Bronchial epithelial cell (primary cell): ENCODE results near the gene GLUD1. TPM values are rescaled to one million over a fixed set of nuclear protein-coding genes. Genes with fewer than 3 reads are reported as not detected.
"Not testable (repeated sequence)": the region's sequence is repeated elsewhere in the genome, so short reads cannot be mapped to it uniquely, and the experiment has no call there.

Experiments used
- DNase-seq: peaks from one replicate; pipeline ENCODE4 v3.0.0-alpha.2; 2010; ENCODE audit warnings: low read depth
- FAIRE-seq: peaks from 2 replicates; lab custom pipeline; 2011; peaks lifted over from hg19 to GRCh38; lab: Jason Lieb, UNC
- H3K27me3 ChIP-seq: 2 replicates; pipeline ENCODE4 v1.5.1; 2011; ENCODE audit warnings: low read length; ENCODE audit not compliant: control insufficient read depth, insufficient read depth
- H3K36me3 ChIP-seq: 2 replicates; pipeline ENCODE4 v1.5.1; 2011; ENCODE audit warnings: low read length; ENCODE audit not compliant: control insufficient read depth, insufficient read depth
- H3K4me3 ChIP-seq: 2 replicates; pipeline ENCODE4 v1.5.1; 2011; ENCODE audit warnings: mild to moderate bottlenecking, low read depth, low read length, control low read depth
- total RNA-seq: library from RNA; depleted of rRNA; stranded (reverse); fragments of >200 nt; gene quantifications from 2 replicates; pipeline ENCODE4 v1.2.1, GENCODE V29; 2014
- TF ChIP-seq, protein P1 (sequence below): IDR thresholded peaks from 2 replicates; pipeline ENCODE4 v1.5.1; 2011; ENCODE audit warnings: mild to moderate bottlenecking, moderate library complexity, low read length, control low read depth, inconsistent platforms; ENCODE audit not compliant: insufficient read depth, severe bottlenecking

Gene GLUD1
- total RNA-seq, 1 donor from 2014 or later = 225 TPM

- FAIRE-seq = no peak
- TF ChIP-seq, protein P1, sequence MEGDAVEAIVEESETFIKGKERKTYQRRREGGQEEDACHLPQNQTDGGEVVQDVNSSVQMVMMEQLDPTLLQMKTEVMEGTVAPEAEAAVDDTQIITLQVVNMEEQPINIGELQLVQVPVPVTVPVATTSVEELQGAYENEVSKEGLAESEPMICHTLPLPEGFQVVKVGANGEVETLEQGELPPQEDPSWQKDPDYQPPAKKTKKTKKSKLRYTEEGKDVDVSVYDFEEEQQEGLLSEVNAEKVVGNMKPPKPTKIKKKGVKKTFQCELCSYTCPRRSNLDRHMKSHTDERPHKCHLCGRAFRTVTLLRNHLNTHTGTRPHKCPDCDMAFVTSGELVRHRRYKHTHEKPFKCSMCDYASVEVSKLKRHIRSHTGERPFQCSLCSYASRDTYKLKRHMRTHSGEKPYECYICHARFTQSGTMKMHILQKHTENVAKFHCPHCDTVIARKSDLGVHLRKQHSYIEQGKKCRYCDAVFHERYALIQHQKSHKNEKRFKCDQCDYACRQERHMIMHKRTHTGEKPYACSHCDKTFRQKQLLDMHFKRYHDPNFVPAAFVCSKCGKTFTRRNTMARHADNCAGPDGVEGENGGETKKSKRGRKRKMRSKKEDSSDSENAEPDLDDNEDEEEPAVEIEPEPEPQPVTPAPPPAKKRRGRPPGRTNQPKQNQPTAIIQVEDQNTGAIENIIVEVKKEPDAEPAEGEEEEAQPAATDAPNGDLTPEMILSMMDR = no peak
- DNase-seq = peak; percentile 34
- H3K27me3 ChIP-seq = no peaks in the 10 kb centered on the region
- H3K4me3 ChIP-seq = peak overlapping the region; percentile 82
- H3K36me3 ChIP-seq = peaks cover 4% of the 10 kb centered on the region
These were observed 2.2 kb downstream of the GLUD1 start for GRCh38 chr10:87092376-87092860.

DNA sequence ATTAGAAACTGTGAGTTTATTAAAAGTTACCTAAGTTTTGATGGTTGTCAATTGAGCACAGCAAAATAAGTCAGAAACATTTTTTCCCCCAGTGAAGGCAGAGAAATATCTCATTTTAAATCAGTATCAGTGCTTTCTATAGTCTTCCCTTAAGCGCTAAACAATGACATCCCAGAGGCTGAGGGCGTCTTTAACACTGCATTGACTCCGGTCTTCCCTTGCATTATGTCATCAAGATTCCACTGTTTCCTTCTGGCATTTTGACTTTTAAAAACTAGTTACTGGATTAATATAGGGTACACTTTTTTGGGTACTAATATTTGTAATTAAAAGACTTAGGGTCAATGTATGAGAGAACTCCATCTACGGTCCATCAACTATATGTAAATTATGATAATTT is 3.9 kb downstream of the GLUD1 start:
- Histone ChIP-seq H3K4me3 (no peak overlapping the region), H3K36me3 (peaks cover 6% of the 10 kb centered on the region), H3K27me3 (no peaks in the 10 kb centered on the region)
- TF ChIP-seq, protein P1 = no peak
- DNase-seq (no peak), FAIRE-seq (no peak)

DNA sequence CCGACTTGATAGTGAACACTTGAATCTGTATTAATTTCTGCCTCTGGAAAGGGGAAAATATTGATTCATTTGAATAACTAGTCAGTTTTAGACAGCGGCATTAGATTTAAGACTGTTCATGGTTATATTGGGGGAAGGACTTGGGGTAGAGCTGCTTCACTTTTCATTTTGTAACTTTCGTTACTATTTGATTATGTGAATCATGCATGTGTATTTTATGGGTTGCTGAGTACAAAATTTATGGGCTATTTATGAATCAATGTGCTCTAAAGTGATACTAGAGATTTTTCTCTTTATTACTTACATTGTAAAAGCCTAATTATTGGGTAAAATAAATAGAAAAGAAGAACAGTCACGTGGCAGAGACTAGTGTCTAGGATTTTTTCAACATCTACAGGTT is 4.9 kb downstream of the GLUD1 start:
- no peaks in the 10 kb centered on the region for H3K27me3 ChIP-seq
- TF ChIP-seq, protein P1 = no peak
- DNase-seq = no peak
- no peak for FAIRE-seq
- peaks cover 6% of the 10 kb centered on the region for H3K36me3 ChIP-seq
- H3K4me3 ChIP-seq = no peak overlapping the region

DNA sequence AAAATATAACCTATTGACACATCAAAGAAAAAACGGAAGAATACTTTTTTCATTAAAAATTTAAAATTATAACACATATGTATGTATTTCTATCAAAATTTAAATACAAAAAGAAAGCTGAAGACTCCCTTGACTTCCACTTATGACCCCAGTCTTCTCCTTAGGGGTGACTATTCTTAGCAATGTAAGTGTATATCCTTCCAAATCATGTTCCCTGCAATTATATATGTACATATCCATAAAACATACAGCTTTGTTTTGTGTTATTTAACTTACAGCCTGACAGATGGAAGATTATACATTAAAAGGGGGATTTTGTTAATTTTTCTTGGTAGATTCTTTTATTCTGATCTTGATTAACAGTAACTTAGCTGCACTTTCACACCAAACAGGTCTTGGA is 9.1 kb downstream of the GLUD1 start:
- H3K4me3 ChIP-seq = no peak overlapping the region
- no peaks in the 10 kb centered on the region for H3K27me3 ChIP-seq
- TF ChIP-seq, protein P1 = no peak
- FAIRE-seq = no peak
- DNase-seq = no peak
- H3K36me3 ChIP-seq = peaks cover 6% of the 10 kb centered on the region

DNA sequence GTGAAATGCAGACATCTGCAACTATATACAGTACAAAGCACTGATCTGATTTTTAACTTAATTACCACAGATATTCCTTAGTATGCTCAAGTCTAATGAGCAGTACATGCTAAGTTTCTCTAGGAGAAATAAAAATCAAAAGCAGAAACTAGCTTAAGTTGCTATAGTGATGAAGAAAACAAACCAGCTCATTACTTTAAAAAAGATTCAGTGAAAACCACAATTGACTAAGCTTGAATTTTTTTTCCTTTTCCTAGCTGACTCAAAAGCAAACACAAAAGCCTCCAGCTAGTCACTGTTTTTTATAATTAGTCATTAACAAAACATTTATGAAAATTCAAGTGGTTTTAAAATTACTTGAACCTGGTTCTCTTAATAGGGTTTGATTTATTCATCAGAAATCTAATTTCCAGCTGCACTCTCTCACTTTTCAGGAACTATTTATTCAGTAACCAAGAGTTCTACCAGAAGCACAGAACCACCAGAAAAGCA is 10.3 kb downstream of the GLUD1 start:
- not testable (repeated sequence) for H3K4me3 ChIP-seq, H3K36me3 ChIP-seq, H3K27me3 ChIP-seq, FAIRE-seq
- peak; percentile 94 for DNase-seq

GRCh38 chr10:87083576-87084290 is 10.9 kb downstream of the GLUD1 start:
- not testable (repeated sequence) for H3K4me3 ChIP-seq, H3K27me3 ChIP-seq, H3K36me3 ChIP-seq, FAIRE-seq
- peak; percentile 65 for DNase-seq

GRCh38 chr10:87082219-87082618 is 12.4 kb downstream of the GLUD1 start:
- peak; percentile 93 for DNase-seq
- not testable (repeated sequence) for H3K4me3 ChIP-seq, H3K27me3 ChIP-seq, H3K36me3 ChIP-seq, FAIRE-seq

GRCh38 chr10:87081574-87081973 is 13.1 kb downstream of the GLUD1 start:
- H3K36me3 ChIP-seq, DNase-seq, H3K27me3 ChIP-seq, H3K4me3 ChIP-seq, FAIRE-seq: not testable (repeated sequence)

GRCh38 chr10:87080621-87081020 is 14.0 kb downstream of the GLUD1 start:
- H3K4me3 ChIP-seq, H3K27me3 ChIP-seq, FAIRE-seq, H3K36me3 ChIP-seq, DNase-seq: not testable (repeated sequence)
